ENCODE results near the gene ZNF516. TPM values are rescaled to one million over a fixed set of nuclear protein-coding genes. Genes with fewer than 3 reads are reported as not detected.
A peak's percentile ranks its signal among the peaks of the same experiment; 100 is the strongest.

ZNF516 gene
- total RNA-seq, 1 experiment from 2014 or later, result 22.6 TPM

- H3K23ac ChIP-seq (ENCODE audit: insufficient read length, low read depth, low read length), result no peak overlapping the region
- H3K4me2 ChIP-seq (ENCODE audit: insufficient read depth, insufficient read length, low read length), result peak overlapping the region; percentile 92
- H3K9ac ChIP-seq (ENCODE audit: extremely low read depth, insufficient read length, low read length), result peak overlapping the region; percentile 43
- no peak overlapping the region for H4K8ac ChIP-seq (replicated peaks; ENCODE audit: insufficient read length, low read depth, low read length)
- H3K4ac ChIP-seq (ENCODE audit: low read depth, low read length), result no peak overlapping the region; the same call in 1 of the 2 replicates
- no peak overlapping the region for H2BK12ac ChIP-seq (ENCODE audit: insufficient read length, low read depth, low read length)
- Mint-ChIP-seq H3K27me3 (ENCODE audit: low read depth) (peaks cover 21% of the 10 kb centered on the region), H3K9me3 (no peaks in the 10 kb centered on the region), H3K4me1 (peaks cover 35 to 38% of the 10 kb centered on the region in 2 experiments), H3K27ac (no peak overlapping the region; a peak in 2 of 7 replicates), H3K36me3 (ENCODE audit: insufficient read depth in 1 of 3, low read depth in 3 of 3) (no peaks in the 10 kb centered on the region), H3K4me3 (peak overlapping the region in 1 of 2 experiments; percentile 74; a peak in 4 of 5 replicates)
- peak overlapping the region; percentile 89 for H2BK120ac ChIP-seq (ENCODE audit: low read depth, low read length, poor library complexity, severe bottlenecking)
- H3T11ph ChIP-seq (ENCODE audit: low read length), result peak overlapping the region; percentile 21
- no peak overlapping the region for H2AFZ ChIP-seq (ENCODE audit: low read length)
- no peak for TF ChIP-seq CTCF (conservative IDR thresholded peaks at IDR 0.05)
- DNase-seq, result no peak
- no peak overlapping the region for H2BK15ac ChIP-seq (ENCODE audit: low read depth, low read length)
- peak overlapping the region; percentile 87 for H3K14ac ChIP-seq (ENCODE audit: insufficient read depth, low read length)
- no CpG with 5 or more reads among the region's 20 CpGs for WGBS (ENCODE audit: extremely low coverage, insufficient read length, low lambda C conversion rate)
- no peaks in the 10 kb centered on the region for H4K20me1 ChIP-seq (ENCODE audit: control insufficient read depth, insufficient read depth, insufficient read length)
- H3K4me1 ChIP-seq (ENCODE audit: insufficient read depth, low read length), result peaks cover 6% of the 10 kb centered on the region; the same call in 1 of the 2 replicates
- no peak overlapping the region for H4K5ac ChIP-seq (ENCODE audit: insufficient read length, low read depth, low read length)
- no peaks in the 10 kb centered on the region for H3K79me1 ChIP-seq (ENCODE audit: insufficient read depth, low read depth, low read length, poor library complexity, severe bottlenecking)
- H2BK5ac ChIP-seq (ENCODE audit: insufficient read length, low read length), result no peak overlapping the region
- no peaks in the 10 kb centered on the region for H3K79me2 ChIP-seq (ENCODE audit: insufficient read depth, low read length)
- no peaks in the 10 kb centered on the region for H3K9me3 ChIP-seq (ENCODE audit: control insufficient read depth, low read depth, low read length)
- no peak overlapping the region for H2BK20ac ChIP-seq (ENCODE audit: low read depth, low read length, poor library complexity, severe bottlenecking)
- H4K91ac ChIP-seq (ENCODE audit: insufficient read length, low read depth, low read length), result no peak overlapping the region
- H3K27ac ChIP-seq (ENCODE audit: insufficient read length, low read depth, low read length), result no peak overlapping the region
- peak overlapping the region; percentile 72 for H3K18ac ChIP-seq (ENCODE audit: insufficient read length, low read depth, low read length)
- no peak overlapping the region for H3K56ac ChIP-seq (ENCODE audit: insufficient read length, low read depth, low read length)
- H3K23me2 ChIP-seq (ENCODE audit: insufficient read length, low read depth, low read length, poor library complexity, severe bottlenecking), result peaks cover 6% of the 10 kb centered on the region
- H2AK5ac ChIP-seq (ENCODE audit: insufficient read length, low read length), result no peak overlapping the region
- no peaks in the 10 kb centered on the region for H3K27me3 ChIP-seq (ENCODE audit: insufficient read depth, low read length)
These were observed 30.1 kb upstream of the ZNF516 start for GRCh38 chr18:76524900-76525698.

Measured in H9 (cell line).